D721Med (cell line): ENCODE results near the gene SH3BP1.
"Not testable (repeated sequence)": the region's sequence is repeated elsewhere in the genome, so short reads cannot be mapped to it uniquely, and the experiment has no call there.

Source experiments
- DNase-seq: peaks from one replicate; pipeline ENCODE4 v3.0.0; 2011; ENCODE audit warnings: low spot score; ENCODE audit not compliant: insufficient read length
- FAIRE-seq: peaks from 2 replicates; lab custom pipeline; 2011; peaks lifted over from hg19 to GRCh38; lab: Jason Lieb, UNC
- TF ChIP-seq, protein P1 (sequence below): IDR thresholded peaks from 2 replicates; pipeline ENCODE4 v1.5.1; 2012; ENCODE audit warnings: mild to moderate bottlenecking, control low read depth; ENCODE audit not compliant: insufficient read depth; ENCODE audit errors: missing control alignments

SH3BP1 gene

DNA sequence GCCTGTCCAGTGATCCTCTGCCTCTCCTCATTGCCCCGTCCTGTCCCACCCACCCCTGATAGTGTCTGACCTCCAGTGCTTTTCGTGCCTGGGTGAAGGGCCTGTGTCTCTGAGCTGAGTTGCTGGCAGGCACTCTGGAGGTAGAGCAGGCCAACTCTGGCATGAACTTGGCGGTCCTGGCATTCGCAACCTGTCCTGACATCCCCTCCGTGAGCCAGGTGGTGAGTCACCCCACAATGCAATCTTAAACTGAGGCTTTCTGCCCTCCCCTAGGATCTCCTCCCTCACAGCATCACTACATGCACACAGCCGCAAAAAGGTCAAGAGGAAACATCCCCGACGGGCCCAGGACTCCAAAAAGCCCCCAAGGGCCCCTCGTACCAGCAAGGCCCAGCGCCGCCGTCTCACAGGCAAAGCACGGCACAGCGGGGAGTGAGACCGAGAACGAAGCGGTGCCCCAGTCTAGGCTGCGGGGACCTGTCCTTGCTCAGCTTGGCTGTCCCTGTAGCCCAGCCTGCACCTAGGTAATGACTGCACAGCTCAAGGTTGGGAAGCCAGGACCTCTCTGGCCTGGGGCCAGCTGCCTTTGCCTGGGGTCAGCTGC lies 51.5 kb downstream of the SH3BP1 start:
- TF ChIP-seq, protein P1, sequence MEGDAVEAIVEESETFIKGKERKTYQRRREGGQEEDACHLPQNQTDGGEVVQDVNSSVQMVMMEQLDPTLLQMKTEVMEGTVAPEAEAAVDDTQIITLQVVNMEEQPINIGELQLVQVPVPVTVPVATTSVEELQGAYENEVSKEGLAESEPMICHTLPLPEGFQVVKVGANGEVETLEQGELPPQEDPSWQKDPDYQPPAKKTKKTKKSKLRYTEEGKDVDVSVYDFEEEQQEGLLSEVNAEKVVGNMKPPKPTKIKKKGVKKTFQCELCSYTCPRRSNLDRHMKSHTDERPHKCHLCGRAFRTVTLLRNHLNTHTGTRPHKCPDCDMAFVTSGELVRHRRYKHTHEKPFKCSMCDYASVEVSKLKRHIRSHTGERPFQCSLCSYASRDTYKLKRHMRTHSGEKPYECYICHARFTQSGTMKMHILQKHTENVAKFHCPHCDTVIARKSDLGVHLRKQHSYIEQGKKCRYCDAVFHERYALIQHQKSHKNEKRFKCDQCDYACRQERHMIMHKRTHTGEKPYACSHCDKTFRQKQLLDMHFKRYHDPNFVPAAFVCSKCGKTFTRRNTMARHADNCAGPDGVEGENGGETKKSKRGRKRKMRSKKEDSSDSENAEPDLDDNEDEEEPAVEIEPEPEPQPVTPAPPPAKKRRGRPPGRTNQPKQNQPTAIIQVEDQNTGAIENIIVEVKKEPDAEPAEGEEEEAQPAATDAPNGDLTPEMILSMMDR, result no peak
- DNase-seq (no peak), FAIRE-seq (no peak)

DNA sequence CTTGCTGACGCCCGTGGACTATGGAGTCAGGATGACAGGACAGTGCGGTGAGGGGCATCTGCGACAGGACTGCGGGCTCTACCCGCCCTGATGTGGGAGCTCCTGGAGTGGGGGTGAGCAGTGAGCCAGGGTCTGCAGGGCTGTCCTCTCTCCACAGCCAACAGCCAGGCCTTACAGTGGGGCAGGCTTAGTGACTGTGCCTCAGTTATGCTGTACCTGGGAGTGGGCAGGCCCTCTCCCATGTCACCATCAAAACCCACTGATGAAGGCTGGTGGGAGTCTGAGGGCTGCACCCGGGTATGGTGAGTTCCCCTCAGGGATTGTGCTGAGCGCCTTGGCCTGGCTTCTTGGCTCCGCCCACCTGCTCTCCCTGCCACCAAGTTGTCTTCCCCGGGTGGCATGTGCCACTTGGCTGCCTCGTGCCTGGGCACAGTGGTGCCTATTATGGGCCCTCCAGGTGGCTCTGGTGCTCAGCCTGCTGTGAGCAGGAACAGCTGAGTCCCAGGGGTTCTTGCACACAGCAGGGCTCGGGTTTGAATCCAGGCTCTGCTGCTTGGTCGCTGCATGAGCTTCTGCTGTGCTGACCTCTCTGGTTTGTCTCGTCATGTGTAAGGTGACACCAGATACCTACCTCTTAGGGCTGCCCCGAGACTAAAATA lies 53.3 kb downstream of the SH3BP1 start:
- FAIRE-seq (no peak), DNase-seq (no peak)
- TF ChIP-seq, protein P1, result no peak

DNA sequence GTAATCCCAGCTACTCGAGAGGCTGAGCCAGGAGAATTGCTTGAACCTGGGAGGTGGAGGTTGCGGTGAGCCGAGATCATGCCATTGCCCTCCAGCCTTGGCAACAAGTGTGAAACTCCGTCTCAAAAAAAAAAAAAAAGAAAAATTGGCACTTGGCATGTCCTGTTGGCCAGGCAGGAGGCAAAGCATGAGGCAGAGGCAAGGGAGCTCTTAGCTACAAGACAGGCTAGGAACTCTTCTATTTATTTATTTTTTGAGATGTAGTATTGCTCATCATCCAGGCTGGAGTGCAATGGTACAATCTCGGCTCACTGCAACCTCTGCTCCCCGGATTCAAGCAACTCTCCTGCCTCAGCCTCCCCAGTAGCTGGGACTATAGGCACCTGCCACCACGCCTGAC lies 54.7 kb downstream of the SH3BP1 start:
- not testable (repeated sequence) for FAIRE-seq, DNase-seq

DNA sequence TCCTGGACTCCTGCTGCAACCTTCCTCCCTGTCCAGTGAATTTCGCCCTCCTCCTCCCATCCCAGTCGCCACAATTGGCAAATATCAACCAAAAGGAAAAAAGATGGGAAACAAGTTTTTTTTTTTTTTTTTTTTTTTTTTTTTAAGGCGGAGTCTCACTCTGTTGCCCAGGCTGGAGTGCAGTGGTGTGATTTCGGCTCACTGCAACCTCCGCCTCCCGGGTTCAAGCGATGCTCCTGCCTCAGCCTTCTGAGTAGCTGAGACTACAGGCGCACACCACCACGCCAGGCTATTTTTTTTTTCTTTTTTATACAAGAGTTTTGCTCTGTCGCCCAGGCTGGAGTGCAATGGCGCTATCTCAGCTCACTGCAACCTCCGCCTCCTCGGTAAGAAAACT lies 56.8 kb downstream of the SH3BP1 start:
- not testable (repeated sequence) for FAIRE-seq

DNA sequence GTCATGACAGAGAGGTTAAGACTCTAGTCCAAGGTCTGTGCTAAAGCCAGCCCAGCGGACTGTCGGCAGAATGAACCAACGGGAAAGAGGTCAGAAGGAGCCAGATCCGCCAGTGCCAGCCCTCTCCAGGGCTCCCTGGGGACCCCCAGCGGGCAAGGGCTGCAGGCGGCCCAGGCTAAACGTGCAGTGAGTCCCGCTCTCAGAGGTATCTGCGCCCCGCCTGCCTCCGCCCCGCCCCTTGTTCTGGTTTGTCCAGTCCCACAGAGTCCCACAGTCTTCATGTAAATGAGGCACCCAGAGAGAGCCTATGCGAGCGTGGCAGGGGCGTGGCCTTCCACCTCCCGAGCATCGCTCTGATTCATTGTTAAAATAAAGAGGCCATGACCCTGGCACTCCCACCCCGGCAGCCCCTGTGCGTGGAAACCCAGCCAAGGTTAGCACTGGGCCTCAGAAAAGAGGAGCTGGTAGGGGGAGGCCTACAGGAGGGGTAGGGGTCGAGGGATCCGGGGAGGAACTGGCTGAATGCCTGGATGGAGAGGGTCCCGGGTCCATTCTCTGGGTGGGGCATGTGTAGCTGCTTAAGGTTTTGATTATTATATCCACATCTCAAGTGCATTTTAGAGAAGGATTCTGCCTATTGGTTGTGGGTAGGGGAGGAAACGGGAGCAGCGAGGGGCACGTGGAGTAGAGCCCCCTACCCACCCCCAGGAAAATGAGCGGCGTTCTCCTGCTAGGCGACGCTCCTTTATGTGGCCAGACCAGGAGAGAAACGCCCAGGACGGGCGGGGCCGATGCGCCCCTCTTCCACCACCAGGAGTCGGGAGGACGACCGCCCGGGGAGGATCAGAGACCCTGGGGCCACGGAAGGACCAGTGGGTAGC lies 57.4 kb downstream of the SH3BP1 start, which contains the start of gene TRIOBP:
Gene TRIOBP (plus strand): TSS at position 392 of the 881 bp plus-strand sequence. CDS start 4,318 bp downstream, outside the sequence.
- FAIRE-seq (no peak), DNase-seq (peak; percentile 64)
- TF ChIP-seq, protein P1, result peak; percentile 35

More for the DNA sequence above, 56.8 kb downstream of the SH3BP1 start:
- not testable (repeated sequence) for DNase-seq

DNA sequence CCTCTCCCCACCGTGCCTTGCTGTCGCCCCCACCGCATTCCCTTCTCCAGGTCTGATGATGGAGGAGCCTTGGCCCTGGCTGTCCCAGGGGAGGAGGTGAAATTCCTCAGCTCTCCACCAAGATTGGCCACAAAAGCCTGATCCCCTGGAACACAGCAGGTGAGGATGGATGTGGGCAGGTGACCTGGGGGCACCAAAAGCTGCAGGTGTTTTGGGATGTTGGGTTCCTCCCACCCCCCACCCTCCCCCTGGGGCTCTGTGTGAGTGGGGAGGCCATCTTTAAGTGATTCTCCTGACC lies 58.0 kb downstream of the SH3BP1 start:
- FAIRE-seq (no peak), DNase-seq (no peak)
- TF ChIP-seq, protein P1, result no peak

DNA sequence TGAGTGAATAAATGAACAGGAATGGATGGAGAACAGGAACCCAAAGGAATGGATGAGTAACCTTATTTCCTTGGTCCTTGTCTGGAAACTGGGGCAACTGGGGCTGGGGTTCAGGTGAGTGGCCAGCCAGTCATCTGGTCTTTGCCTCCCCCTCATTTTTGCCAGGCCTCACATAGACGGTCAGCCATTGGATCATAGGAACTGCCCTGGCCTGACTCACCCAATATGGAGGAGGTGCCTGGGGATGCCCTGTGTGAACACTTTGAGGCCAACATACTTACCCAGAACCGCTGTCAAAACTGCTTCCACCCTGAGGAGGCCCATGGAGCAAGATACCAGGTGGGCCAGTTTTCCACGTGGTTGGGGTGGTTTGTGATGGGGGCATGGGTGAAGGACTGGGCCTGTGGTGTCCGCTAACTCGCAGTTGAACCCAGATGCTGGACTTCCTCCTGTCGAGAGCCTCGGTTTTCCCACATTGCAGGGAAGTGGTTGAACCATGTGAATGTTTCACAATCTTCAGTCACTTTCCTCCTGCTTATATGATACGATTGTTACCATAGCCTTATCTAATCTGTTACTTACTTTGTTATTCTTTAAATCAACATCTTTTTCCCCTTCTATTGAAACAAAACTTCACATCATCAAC lies 61.8 kb downstream of the SH3BP1 start:
- DNase-seq (no peak), FAIRE-seq (no peak)

More for the DNA sequence above, 61.8 kb downstream of the SH3BP1 start:
- TF ChIP-seq, protein P1, result no peak
